ENCODE data around the gene PGP.
"Not testable (repeated sequence)": the region's sequence is repeated elsewhere in the genome, so short reads cannot be mapped to it uniquely, and the experiment has no call there.

The PGP gene, protein sequence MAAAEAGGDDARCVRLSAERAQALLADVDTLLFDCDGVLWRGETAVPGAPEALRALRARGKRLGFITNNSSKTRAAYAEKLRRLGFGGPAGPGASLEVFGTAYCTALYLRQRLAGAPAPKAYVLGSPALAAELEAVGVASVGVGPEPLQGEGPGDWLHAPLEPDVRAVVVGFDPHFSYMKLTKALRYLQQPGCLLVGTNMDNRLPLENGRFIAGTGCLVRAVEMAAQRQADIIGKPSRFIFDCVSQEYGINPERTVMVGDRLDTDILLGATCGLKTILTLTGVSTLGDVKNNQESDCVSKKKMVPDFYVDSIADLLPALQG

DNA sequence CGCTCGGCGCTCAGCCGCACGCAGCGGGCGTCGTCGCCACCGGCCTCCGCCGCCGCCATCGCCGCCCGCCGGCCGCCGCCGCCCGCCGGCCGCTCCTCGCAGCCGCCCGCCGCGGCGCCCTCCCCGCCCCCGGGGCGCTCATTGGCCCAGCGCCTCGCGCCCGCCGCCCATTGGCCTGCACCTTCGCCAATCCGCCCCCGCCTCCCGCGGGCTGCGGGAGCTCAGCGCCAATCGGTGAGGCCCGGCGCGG is at the start of gene PGP:
Gene PGP (minus strand): TSS at position 122 of the 250 bp plus-strand sequence. CDS start 63 bp downstream, at position 59.
- DNase-seq = no peak

GRCh38 chr16:2263026-2263425 is 48.4 kb upstream of the PGP start:
- not testable (repeated sequence) for DNase-seq

DNA sequence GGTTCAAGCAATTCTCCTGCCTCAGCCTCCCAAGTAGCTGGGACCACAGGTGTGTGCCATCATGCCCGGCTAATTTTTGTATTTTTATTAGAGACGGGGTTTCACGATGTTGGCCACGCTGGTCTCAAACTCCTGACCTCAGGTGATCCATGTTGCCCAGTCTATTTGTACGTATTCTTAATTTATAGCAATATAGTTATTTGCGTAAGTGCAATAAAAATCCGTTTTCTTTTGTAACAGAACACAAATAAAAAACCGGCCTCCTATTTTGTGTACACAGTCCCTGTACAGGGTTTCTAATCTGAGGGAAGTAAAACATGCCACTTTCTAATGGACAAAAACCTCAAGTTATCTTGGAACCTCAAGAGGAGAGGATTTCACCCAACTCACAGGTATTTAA is 45.6 kb upstream of the PGP start:
- DNase-seq = no peak

DNA sequence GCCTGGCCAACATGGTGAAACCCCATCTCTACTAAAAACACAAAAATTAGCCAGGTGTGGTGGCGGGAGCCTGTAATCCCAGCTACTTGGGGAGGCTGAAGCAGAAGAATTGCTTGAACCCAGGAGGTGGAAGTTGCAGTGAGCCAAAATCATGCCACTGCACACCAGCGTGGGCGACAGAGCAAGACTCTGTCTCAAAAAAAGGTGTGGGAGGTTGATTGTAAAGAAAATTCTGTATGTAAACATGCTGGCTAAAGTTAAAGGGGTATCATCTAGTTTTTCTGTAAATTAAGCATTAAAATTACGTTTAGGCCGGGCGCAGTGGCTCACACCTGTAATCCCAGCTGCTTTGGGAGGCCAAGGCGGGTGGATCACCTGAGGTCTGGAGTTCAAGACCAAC is 43.9 kb upstream of the PGP start:
- DNase-seq = not testable (repeated sequence)

GRCh38 chr16:2257726-2258125 is 43.1 kb upstream of the PGP start:
- no peak for DNase-seq

DNA sequence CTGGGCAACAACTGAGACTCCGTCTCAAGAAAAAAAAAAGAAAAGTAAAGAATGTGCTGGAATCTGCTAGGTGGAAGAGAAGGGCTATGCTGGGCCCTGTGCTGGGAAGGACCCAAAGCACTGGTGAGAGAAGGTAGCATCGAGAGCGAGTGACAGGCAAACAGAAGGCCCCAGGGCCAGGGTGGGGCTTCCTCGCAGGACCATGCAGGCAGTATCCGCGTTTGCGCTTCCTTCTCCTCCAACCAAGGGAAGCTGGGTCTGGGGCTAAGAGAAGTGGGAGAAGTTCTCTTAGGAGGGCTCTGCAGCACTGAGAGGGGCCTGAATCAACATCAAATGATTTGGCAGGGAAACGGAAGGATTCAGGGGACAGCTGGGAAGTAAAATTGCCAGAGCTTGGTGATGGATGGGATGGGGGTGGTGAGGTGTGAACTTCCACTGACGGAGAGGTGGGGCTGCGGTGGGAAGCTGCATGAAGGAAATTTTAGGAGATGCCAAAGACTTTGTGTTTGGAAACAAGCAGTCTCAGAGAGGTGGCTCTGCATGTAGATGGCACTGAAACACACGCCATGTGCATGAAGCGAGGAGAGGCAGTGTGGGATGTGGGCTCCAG is 42.0 kb upstream of the PGP start:
- DNase-seq = no peak

- DNase-seq = no peak
Measured at GRCh38 chr16:2253293-2253692, 38.7 kb upstream of the PGP start.

- no peak for DNase-seq
Measured at GRCh38 chr16:2252806-2253148, 38.1 kb upstream of the PGP start.

DNA sequence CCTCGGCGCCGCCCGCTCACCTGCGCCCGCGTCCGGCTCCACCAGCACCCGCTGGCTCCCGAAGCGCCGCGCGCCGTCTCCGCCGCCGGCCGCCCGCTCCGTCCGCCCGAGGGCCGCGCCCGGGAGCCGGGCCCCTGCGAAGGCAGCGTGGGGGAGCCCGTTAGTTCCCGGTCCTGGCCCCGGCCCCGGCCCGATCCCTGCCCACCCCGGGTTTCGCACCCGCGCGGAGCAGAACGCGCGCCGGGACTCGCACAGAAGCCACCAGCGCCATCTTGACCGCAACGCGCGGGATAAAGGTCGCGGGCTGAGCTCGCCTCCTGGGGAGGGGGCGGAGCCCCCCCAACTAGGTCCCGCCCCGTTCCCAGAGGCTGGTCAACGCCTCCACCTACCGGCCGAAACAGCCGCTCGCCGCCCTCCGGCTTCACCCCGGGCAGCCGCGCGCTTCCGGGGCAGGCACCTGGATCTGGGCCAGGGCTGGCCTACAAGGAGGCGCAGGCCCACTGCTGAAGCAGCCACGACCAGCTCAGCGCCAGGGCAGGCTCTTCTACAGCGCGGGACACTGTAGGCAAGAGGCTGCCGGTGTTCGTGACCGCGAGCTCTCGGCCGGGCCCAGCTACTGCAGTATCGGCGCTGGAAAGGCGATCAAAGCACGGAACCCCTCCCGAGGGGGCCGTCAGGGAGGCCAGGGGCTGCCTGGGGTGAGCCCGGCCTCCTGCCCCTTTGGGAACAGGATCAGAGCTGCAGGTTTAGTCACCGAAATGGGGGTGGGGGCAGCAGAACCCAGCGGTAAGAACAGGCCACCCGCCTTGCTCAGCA is 36.9 kb upstream of the PGP start, which contains the start of gene ECI1:
Gene ECI1 (minus strand): TSS at position 292 of the 816 bp plus-strand sequence. CDS start 21 bp downstream, at position 271.
- peak; percentile 97 for DNase-seq

GRCh38 chr16:2250652-2251295 is 36.1 kb upstream of the PGP start:
- DNase-seq = no peak

GRCh38 chr16:2246301-2246885 is 31.8 kb upstream of the PGP start:
- no peak for DNase-seq

DNA sequence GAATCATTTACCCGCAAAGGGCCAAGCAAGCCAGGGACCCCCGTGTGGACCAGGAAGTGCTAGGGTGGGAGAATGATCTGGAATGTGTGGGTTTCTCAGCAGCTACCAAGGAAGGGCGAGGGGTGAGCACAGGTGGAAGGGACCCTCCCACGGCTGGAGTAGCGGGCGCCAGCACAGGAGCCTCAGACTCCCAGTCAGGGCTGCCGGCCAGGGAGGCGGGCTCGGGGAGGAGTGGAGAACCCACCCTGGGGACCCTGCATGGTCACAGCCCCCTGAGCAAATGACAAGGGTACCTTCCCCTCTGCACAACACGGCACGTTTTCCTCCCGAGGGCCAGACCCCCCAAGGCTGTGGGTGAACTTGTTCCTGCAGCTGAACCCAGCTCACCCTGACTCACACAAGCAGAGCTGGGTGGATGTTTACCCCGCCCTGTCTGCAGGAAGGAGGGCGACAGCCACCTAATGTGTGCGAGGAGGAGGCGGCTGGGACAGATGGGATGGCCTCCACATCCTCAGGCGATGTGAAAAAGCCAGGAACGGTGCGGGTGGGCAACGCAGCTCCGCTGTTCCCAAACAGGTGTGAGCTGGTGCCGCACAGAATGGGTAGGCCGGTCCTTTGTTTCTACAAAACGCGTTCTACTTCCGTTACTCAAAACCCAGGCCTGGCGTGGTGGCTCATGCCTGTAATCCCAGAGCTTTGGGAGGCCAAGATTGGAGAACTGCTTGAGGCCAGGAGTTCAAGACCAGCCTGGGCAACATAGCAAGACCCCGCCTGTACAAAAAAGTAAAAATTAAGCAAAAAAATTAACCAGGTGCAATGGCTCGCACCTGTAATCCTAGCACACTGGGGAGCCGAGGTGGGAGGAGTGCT is 30.5 kb upstream of the PGP start:
- no peak for DNase-seq

- DNase-seq = peak; percentile 28
Measured at GRCh38 chr16:2244301-2244700, 29.7 kb upstream of the PGP start.

- no peak for DNase-seq
Measured at GRCh38 chr16:2243781-2244180, 29.1 kb upstream of the PGP start.

DNA sequence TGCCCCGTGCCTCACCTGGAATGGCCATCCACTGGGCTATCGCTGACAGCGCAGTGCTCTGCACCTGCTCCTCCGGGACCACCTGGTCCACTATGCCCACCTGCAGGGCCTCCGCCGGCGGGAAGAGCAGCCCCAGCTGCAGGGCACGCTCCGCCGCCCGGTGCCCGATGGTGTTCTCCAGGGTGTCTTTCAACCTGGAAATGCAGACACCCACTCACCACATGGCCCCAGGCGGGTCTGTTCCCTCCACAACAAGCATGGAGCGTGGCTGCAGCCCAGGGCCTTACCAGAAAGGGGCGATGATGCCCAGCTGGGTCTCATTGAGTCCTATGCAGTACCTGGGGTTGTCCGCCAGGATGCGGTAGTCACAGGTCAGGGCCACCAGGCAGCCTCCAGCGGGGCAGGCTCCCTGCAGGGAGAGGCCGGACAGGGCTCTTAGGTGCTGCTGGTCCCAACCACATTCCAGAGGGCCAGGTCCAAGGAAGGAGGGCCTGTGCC is 28.4 kb upstream of the PGP start:
- DNase-seq = no peak

DNA sequence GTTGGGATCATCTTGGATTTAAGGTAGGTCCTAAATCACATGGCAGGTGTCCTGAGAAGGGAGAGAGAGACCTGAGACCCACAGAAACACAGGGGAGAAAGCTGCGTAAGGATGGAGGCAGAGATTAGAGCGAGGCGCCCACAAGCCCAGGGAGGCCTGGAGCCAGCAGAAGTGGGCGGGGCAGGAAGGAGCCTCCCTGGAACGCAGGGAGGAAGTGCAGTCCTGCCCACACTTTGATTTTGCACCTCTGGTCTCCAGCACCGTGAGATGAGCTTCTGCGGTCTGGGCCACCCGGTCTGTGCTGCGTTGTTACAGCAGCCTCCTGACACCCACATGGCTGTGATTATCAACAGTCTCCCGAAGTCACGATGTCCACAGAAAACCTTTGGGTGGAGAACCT is 28.0 kb upstream of the PGP start:
- DNase-seq = no peak

DNA sequence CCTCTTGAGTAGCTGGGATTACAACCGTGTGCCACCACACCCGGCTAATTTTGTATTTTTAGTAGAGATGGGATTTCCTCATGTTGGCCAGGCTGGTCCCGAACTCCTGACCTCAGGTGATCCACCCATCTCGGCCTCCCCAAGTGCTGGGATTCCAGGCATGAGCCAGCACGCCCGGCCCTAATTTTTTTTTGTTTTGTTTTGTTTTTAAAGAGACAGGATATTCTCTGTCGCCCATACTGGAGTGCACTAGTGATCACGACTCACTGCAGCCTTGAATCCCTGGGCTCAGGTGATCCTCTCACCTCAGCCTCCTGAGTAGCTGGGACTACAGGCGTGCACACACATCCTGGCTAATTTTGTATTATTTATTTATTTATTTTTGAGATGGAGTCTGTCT is 25.7 kb upstream of the PGP start:
- DNase-seq = not testable (repeated sequence)

DNA sequence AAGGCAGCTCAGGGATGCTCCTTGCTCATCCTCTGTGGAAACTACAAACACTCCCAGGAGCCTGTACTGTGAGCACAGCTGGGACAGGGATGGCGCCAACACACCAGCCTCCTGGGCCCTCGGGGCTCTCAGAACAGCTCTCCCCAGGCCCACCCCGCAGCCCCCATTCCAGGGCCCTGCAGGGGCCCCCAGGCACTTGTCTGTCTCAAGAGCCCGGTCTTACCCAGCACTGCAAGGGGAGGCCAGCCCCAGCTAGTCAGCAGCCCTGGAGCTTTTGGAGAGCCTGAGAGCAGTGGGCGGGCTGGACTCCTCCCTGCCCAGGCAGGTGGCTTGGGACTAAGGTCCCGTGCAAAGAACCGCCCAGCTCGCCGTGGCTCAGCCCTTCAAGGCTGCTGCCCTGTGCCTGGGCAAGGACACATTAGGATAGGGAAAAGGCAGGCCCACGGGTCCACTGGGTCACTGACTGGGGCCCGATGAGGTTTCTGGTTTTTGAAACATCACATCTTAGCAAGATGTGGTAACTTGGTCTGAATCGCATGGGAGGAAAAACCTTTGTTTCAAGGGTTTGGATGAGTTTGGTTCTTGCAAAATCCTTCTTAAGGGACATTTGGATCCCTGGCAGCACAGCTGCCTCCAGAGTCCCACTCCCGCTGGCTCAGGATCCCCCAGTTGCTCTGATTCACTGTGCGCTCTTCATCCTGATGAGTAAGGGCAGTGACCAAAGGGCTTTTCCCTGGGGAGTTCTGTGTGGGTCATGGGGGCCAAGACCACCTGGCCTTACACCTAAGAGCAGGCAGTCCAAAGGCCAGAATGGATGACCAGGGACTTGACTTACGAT is 24.4 kb upstream of the PGP start:
- DNase-seq = no peak

GRCh38 chr16:2238150-2238837 is 23.7 kb upstream of the PGP start:
- DNase-seq = no peak

DNA sequence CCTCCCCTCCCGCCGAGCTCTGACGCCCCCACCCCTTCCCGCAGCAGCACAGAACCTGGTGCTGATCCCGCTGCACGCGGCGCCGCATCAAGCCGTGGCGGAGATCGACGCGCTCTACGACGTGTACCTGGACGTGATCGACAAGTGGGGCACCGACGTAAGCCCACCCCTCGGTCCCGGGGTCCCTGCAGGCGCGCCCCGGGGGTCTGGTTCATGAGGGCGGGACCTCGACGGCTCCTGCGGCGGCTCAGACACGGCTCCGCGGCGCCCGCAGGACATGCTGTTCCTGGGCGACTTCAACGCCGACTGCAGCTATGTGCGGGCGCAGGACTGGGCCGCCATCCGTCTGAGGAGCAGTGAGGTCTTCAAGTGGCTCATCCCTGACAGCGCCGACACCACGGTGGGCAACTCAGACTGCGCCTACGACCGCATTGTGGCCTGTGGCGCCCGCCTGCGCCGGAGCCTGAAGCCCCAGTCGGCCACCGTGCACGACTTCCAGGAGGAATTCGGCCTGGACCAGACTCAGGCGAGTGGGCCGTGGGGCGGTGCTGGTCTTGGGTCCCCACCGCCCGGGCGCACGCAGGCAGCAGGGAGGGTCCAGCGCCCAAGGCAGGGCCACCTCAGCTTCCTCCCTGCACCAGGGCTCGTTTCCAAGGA is 23.0 kb upstream of the PGP start:
- DNase-seq = no peak

Data from NCI-H146 (cell line).